Mucosa of rectum (tissue), 2 donors: ENCODE measurements around the gene RARB.

Source experiments
- H3K27ac ChIP-seq, 2 donors: one replicate each; pipeline ENCODE4 v1.7.0; 2013; ENCODE audit warnings: inconsistent platforms in 2 of 2, low read depth in 2 of 2, low read length in 2 of 2
- H3K27me3 ChIP-seq, 2 donors: one replicate each; pipeline ENCODE4 v1.7.0; 2013; ENCODE audit warnings: low read length in 2 of 2; ENCODE audit not compliant: control insufficient read depth in 2 of 2, insufficient read depth in 2 of 2
- H3K36me3 ChIP-seq, 2 donors: one replicate each; pipeline ENCODE4 v1.7.0; 2013; ENCODE audit warnings: low read length in 2 of 2; ENCODE audit not compliant: control insufficient read depth in 2 of 2, insufficient read depth in 2 of 2
- H3K4me1 ChIP-seq, 2 donors: one replicate each; pipeline ENCODE4 v1.7.0; 2013; ENCODE audit warnings: low read length in 2 of 2, mild to moderate bottlenecking in 1 of 2; ENCODE audit not compliant: control insufficient read depth in 2 of 2, insufficient read depth in 2 of 2
- H3K4me3 ChIP-seq, 2 donors: one replicate each; pipeline ENCODE4 v1.7.0; 2013; ENCODE audit warnings: low read length in 2 of 2
- H3K9ac ChIP-seq, 2 donors: one replicate each; pipeline ENCODE4 v1.7.0; 2013; ENCODE audit warnings: low read length in 2 of 2, low read depth in 1 of 2, mild to moderate bottlenecking in 1 of 2
- H3K9me3 ChIP-seq, 2 donors: one replicate each; pipeline ENCODE4 v1.7.0; 2013; ENCODE audit warnings: low read length in 2 of 2; ENCODE audit not compliant: control insufficient read depth in 2 of 2
- donor health status: healthy.
- donor health status: Normal muscosa, but diverticular disease.

RARB gene

GRCh38 chr3:25444273-25444672, 16.2 kb downstream of the RARB start:
- no peak overlapping the region for H3K9ac ChIP-seq
- H3K9me3 ChIP-seq = no peaks in the 10 kb centered on the region
- H3K36me3 ChIP-seq = no peaks in the 10 kb centered on the region
- no peak overlapping the region for H3K4me3 ChIP-seq
- H3K27ac ChIP-seq = no peak overlapping the region
- H3K27me3 ChIP-seq = no peaks in the 10 kb centered on the region
- H3K4me1 ChIP-seq = no peaks in the 10 kb centered on the region

- H3K27me3 ChIP-seq = no peaks in the 10 kb centered on the region
- no peaks in the 10 kb centered on the region for H3K36me3 ChIP-seq
- H3K27ac ChIP-seq = no peak overlapping the region
- no peak overlapping the region for H3K4me3 ChIP-seq
- H3K9me3 ChIP-seq = no peaks in the 10 kb centered on the region
- H3K9ac ChIP-seq = no peak overlapping the region
- H3K4me1 ChIP-seq = no peaks in the 10 kb centered on the region
Measured at GRCh38 chr3:25445731-25446130, 17.7 kb downstream of the RARB start.

- Histone ChIP-seq H3K9ac (no peak overlapping the region), H3K27ac (no peak overlapping the region), H3K9me3 (no peaks in the 10 kb centered on the region), H3K4me3 (no peak overlapping the region), H3K4me1 (no peaks in the 10 kb centered on the region), H3K36me3 (no peaks in the 10 kb centered on the region), H3K27me3 (no peaks in the 10 kb centered on the region)
Measured at GRCh38 chr3:25447285-25447684, 19.2 kb downstream of the RARB start.

GRCh38 chr3:25447925-25448324, 19.9 kb downstream of the RARB start:
- no peak overlapping the region for H3K4me3 ChIP-seq
- no peak overlapping the region for H3K27ac ChIP-seq
- no peaks in the 10 kb centered on the region for H3K27me3 ChIP-seq
- no peak overlapping the region for H3K9ac ChIP-seq
- H3K4me1 ChIP-seq = no peaks in the 10 kb centered on the region
- H3K9me3 ChIP-seq = no peaks in the 10 kb centered on the region
- no peaks in the 10 kb centered on the region for H3K36me3 ChIP-seq

- Histone ChIP-seq H3K4me1 (no peaks in the 10 kb centered on the region), H3K9ac (no peak overlapping the region), H3K27ac (peak overlapping the region in 1 of 2 donors; percentile 5), H3K36me3 (no peaks in the 10 kb centered on the region), H3K4me3 (no peak overlapping the region), H3K9me3 (no peaks in the 10 kb centered on the region), H3K27me3 (no peaks in the 10 kb centered on the region)
Measured at GRCh38 chr3:25448750-25449692, 21.0 kb downstream of the RARB start.

- no peaks in the 10 kb centered on the region for H3K9me3 ChIP-seq
- H3K9ac ChIP-seq = no peak overlapping the region
- no peak overlapping the region for H3K27ac ChIP-seq
- H3K4me3 ChIP-seq = no peak overlapping the region
- H3K4me1 ChIP-seq = no peaks in the 10 kb centered on the region
- H3K27me3 ChIP-seq = no peaks in the 10 kb centered on the region
- no peaks in the 10 kb centered on the region for H3K36me3 ChIP-seq
Measured at GRCh38 chr3:25449857-25450256, 21.8 kb downstream of the RARB start.

GRCh38 chr3:25452192-25452591, 24.1 kb downstream of the RARB start:
- no peaks in the 10 kb centered on the region for H3K27me3 ChIP-seq
- no peak overlapping the region for H3K27ac ChIP-seq
- no peaks in the 10 kb centered on the region for H3K9me3 ChIP-seq
- no peaks in the 10 kb centered on the region for H3K4me1 ChIP-seq
- H3K36me3 ChIP-seq = no peaks in the 10 kb centered on the region
- no peak overlapping the region for H3K4me3 ChIP-seq
- no peak overlapping the region for H3K9ac ChIP-seq

GRCh38 chr3:25452740-25453139, 24.7 kb downstream of the RARB start:
- Histone ChIP-seq H3K9ac (no peak overlapping the region), H3K4me3 (no peak overlapping the region), H3K36me3 (no peaks in the 10 kb centered on the region), H3K4me1 (no peaks in the 10 kb centered on the region), H3K27me3 (no peaks in the 10 kb centered on the region), H3K9me3 (no peaks in the 10 kb centered on the region), H3K27ac (no peak overlapping the region)

GRCh38 chr3:25453619-25454004, 25.5 kb downstream of the RARB start:
- Histone ChIP-seq H3K27ac (no peak overlapping the region), H3K9me3 (no peaks in the 10 kb centered on the region), H3K4me1 (no peaks in the 10 kb centered on the region), H3K9ac (no peak overlapping the region), H3K27me3 (no peaks in the 10 kb centered on the region), H3K4me3 (no peak overlapping the region), H3K36me3 (no peaks in the 10 kb centered on the region)

GRCh38 chr3:25454005-25454927, 26.2 kb downstream of the RARB start:
- no peak overlapping the region for H3K27ac ChIP-seq
- no peaks in the 10 kb centered on the region for H3K27me3 ChIP-seq
- H3K4me3 ChIP-seq = no peak overlapping the region
- no peaks in the 10 kb centered on the region for H3K36me3 ChIP-seq
- no peak overlapping the region for H3K9ac ChIP-seq
- no peaks in the 10 kb centered on the region for H3K9me3 ChIP-seq
- no peaks in the 10 kb centered on the region for H3K4me1 ChIP-seq
